Activated CD4-positive, CD25-positive, alpha-beta regulatory T cell treated with anti-CD3 and anti-CD28 coated beads, Interleukin-2, amount 50 U/mL, for 24 hours (primary cell): ENCODE measurements around the gene EEF2K.

Experiments
- ATAC-seq, 2 donors: fragments of 150-1000 bp; cut with Tn5 transposase; one replicate each; pipeline ENCODE4 v1.10.0; 2021; ENCODE audit warnings: mild to moderate bottlenecking in 1 of 2, moderate library complexity in 1 of 2

The EEF2K gene

GRCh38 chr16:22320572-22321339 is 114.7 kb downstream of the EEF2K start:
- ATAC-seq, result no peak

- peak; percentile 58 to 75 for ATAC-seq
Measured at GRCh38 chr16:22321340-22322001, 115.4 kb downstream of the EEF2K start.

- ATAC-seq, result no peak
Measured at GRCh38 chr16:22322021-22322471, 116.0 kb downstream of the EEF2K start.

GRCh38 chr16:22322741-22323140 is 116.7 kb downstream of the EEF2K start:
- ATAC-seq, result no peak

GRCh38 chr16:22323173-22323958 is 117.3 kb downstream of the EEF2K start:
- ATAC-seq, result no peak

GRCh38 chr16:22323959-22324786 is 118.1 kb downstream of the EEF2K start:
- ATAC-seq, result no peak

GRCh38 chr16:22324787-22325597 is 118.9 kb downstream of the EEF2K start:
- ATAC-seq, result no peak

- no peak for ATAC-seq
Measured at GRCh38 chr16:22325598-22326368, 119.7 kb downstream of the EEF2K start.

GRCh38 chr16:22326369-22326652 is 120.2 kb downstream of the EEF2K start:
- ATAC-seq, result no peak

- ATAC-seq, result no peak
Measured at GRCh38 chr16:22326771-22327445, 120.8 kb downstream of the EEF2K start.

- no peak for ATAC-seq
Measured at GRCh38 chr16:22327446-22327775, 121.3 kb downstream of the EEF2K start.

GRCh38 chr16:22328081-22328725 is 122.1 kb downstream of the EEF2K start:
- ATAC-seq, result no peak

- ATAC-seq, result no peak
Measured at GRCh38 chr16:22329199-22329695, 123.2 kb downstream of the EEF2K start.

- ATAC-seq, result no peak
Measured at GRCh38 chr16:22330326-22330725, 124.2 kb downstream of the EEF2K start.

- no peak for ATAC-seq
Measured at GRCh38 chr16:22333457-22333994, 127.4 kb downstream of the EEF2K start.

- no peak for ATAC-seq
Measured at GRCh38 chr16:22335668-22336246, 129.7 kb downstream of the EEF2K start.

- no peak for ATAC-seq
Measured at GRCh38 chr16:22336581-22336980, 130.5 kb downstream of the EEF2K start.

GRCh38 chr16:22337045-22337444 is 131.0 kb downstream of the EEF2K start:
- no peak for ATAC-seq
